K562 treated with DMSO at 1 percent for 24 hours (cell line): ENCODE results near the gene MIEF2. TPM values are rescaled to one million over a fixed set of nuclear protein-coding genes. Genes with fewer than 3 reads are reported as not detected.

Experiments used
- total RNA-seq: library from RNA; unstranded; fragments of 300-600 nt; gene quantifications from 2 replicates; pipeline ENCODE4 v1.2.3, GENCODE V29; 2022; ENCODE audit warnings: low read depth; ENCODE audit not compliant: insufficient read depth

MIEF2 gene, protein sequence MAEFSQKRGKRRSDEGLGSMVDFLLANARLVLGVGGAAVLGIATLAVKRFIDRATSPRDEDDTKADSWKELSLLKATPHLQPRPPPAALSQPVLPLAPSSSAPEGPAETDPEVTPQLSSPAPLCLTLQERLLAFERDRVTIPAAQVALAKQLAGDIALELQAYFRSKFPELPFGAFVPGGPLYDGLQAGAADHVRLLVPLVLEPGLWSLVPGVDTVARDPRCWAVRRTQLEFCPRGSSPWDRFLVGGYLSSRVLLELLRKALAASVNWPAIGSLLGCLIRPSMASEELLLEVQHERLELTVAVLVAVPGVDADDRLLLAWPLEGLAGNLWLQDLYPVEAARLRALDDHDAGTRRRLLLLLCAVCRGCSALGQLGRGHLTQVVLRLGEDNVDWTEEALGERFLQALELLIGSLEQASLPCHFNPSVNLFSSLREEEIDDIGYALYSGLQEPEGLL
- total RNA-seq = 10.7 and 12.1 TPM in 2 replicates

DNA sequence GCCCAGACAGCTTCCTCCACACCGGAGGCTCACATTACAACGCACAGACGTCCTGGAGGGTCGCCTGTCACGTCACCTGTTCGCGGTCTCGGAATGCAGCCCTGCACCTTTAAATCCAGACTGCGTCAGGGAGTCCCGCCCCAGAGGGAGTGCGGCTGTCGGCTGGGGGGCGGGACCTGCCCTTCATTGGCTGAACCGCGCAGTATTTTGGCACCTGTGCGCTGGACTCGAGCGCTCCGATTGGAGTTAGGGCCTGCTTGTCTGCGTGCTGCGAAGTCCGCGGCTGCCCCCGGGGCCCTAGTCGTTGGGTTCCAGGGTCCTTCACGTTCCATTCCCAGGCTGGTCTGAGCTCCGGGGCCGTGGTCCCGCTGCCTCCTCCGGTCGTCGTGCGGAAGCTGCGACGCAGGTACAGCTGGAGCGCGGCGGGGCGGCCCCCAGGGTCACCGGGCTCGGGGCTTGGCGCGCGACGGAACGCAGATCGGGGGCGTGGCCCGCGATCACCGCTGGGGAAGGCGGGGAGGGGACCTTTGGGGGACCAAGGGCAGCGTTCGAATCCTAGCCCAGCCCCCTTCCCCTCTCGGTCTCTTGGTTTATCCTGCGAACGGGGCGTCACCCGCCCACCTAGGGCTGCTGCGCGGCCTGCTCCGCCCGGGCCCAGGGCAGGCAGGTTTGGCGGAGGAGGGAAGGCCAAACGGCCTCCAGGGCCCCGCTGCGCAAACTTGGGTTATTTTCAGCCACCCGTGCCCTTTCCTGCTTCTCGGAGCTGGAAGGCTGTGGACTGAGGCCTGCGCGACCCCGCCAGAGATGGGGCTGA, at the start of gene MIEF2:
MIEF2 (plus strand) TSS at position 331 of the 814 bp plus-strand sequence. CDS start 2,059 bp downstream, outside the sequence.

DNA sequence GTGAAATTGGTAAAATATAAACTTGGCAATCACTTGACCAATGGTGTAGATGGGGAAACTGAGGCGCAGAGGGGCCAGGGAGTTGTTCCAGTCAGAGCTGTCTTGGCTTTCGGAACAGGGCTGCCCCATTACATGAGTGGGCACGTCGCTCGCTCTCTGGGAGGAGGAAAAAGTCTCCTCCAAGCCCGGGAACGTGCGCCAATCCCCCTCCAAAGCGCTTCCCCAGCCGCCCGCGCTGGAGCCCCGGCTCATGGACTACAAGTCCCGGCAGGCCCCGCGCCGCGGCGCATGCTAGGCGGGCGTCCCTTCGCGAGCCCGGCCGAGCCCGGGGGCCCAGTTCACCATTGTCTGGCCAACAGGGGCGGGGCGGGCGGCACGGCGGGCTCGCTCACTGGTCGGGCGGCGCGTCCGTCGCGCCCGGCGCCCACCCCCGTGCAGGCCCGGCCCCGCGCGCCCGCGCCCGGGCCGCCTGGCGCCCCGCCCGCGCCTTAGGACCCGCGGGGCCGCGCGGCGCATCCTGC, 35.3 kb upstream of the MIEF2 start, which contains the start of gene LLGL1:
LLGL1 (plus strand) TSS at position 515 of the 521 bp plus-strand sequence. CDS start 48 bp downstream, outside the sequence.

DNA sequence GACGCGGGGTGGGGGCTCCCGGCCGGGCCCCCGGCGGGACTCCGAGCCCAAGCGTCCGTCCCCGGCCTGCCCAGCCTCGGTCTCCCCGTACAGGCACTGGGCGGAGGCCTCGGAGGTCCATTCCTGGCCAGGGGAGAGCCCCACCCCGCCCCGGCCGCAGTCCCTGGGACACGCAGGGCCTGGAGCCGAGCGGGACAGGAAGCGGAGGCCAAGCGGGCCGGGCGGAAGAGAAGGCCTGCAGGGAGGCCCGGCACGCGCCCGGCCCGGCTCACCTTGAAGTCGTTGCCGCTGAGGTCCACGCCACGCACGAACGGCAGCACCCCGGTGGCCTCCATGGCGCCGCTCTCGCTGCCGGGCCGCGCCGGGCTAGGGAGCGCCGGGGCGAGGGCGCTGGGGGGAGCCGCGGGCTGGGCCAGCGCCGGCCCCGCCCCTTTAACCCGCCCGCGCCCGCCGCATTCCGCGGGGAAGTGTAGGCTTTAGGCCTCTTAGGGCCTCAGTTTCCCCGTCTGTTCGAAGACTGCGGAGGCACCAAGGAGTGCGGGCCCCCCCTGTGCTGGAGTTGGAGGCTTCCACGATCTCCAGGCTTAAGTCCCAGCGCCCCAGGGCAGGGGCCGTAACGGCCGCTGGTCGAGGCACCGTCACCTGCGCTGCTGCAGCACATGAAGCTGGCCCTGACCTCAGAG, 2.0 kb upstream of the MIEF2 start, which contains the start of gene FLII:
FLII (minus strand) TSS at position 383 of the 683 bp plus-strand sequence; CDS start at position 335, 48 bp downstream.

DNA sequence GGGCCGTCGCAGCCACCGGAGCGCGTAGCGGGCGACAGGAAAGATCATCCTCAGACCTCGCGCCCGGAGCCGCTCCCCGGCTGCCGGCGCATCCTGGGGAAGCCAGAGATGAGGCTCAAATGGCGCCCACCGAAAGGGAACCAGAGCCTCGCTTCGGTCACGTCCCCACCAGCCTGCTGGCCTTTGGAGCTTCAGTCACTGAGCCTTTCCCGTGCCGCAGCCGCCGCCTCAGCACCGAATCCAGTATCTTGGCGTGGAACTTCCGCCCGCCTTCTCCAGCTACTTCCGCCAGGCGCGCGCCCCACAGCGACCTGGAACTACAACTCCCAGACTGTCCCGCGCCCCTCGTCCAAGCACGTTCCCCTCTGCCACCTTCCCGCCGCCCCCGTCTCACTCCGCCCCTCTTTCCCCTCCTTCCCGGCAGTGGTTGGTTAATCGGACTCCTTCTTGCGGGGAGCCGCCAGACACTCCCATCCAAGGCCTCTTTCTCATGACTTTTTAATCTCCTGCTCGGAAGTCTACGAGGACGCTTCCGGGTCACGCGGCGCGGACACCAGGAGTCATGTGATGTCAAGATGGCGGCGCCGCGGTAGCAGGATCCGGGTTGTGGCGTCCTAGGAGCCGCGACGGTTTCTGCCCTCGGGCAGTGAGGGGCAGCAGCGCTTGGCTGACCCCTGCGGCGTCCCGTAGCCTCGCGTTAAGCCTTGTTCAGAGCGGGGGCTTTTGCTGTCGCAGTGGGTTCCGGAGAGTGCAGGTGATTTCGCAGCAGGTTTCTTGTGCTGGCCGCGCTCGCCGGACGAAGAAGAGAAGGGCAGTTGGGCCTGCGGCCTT, 54.5 kb downstream of the MIEF2 start, which contains the start of the genes SMCR8 and TOP3A:
SMCR8 (plus strand) TSS at position 563 of the 831 bp plus-strand sequence. CDS start 497 bp downstream, outside the sequence.
TOP3A (minus strand) TSS at position 264 of the 831 bp plus-strand sequence; CDS start at position 48, 216 bp downstream.

Other genes starting within 250 kb of the MIEF2 start
- gene ATPAF2, start 221.5 kb upstream of the MIEF2 start, total RNA-seq = 31.3 and 31.6 TPM in 2 replicates
- gene GID4, start 221.3 kb upstream of the MIEF2 start, total RNA-seq = 4.6 and 5.4 TPM in 2 replicates
- 29.4 and 34.0 TPM in 2 replicates for gene DRG2, start 172.7 kb upstream of the MIEF2 start, total RNA-seq
- 0.29 TPM in 1 of 2 replicates, not detected in the other for gene MYO15A, start 151.9 kb upstream of the MIEF2 start, total RNA-seq
- 57.3 and 63.2 TPM in 2 replicates for gene ALKBH5, start 76.8 kb upstream of the MIEF2 start, total RNA-seq
- gene LLGL1, start 35.0 kb upstream of the MIEF2 start, total RNA-seq = 23.9 and 28.7 TPM in 2 replicates
- gene FLII, start 1.9 kb upstream of the MIEF2 start, total RNA-seq = 147 and 152 TPM in 2 replicates
- 21.5 and 21.6 TPM in 2 replicates for gene TOP3A, start 54.3 kb downstream of the MIEF2 start, total RNA-seq
- 9.4 and 10.8 TPM in 2 replicates for gene SMCR8, start 54.6 kb downstream of the MIEF2 start, total RNA-seq
- 37.8 and 39.8 TPM in 2 replicates for gene SHMT1, start 102.9 kb downstream of the MIEF2 start, total RNA-seq
- not detected in 2 replicates for gene EVPLL, start 117.1 kb downstream of the MIEF2 start, total RNA-seq
- gene LGALS9C, start 216.1 kb downstream of the MIEF2 start, total RNA-seq = not detected in 2 replicates